H1 (cell line): ENCODE results near the gene TAX1BP3. TPM values are rescaled to one million over a fixed set of nuclear protein-coding genes. Genes with fewer than 3 reads are reported as not detected.

Source experiments
- CTCF ChIA-PET: fragments of 300-600 bp; sonication (Branson Sonifier 250); formaldehyde crosslinking; loops from one replicate; lab custom pipeline; 2021; ENCODE audit not compliant: partially characterized antibody; lab: Charles Lee
- POLR2A ChIA-PET: fragments of 300-600 bp; sonication (Branson Sonifier 250); formaldehyde crosslinking; loops from one replicate; lab custom pipeline; 2021; ENCODE audit warnings: inconsistent platforms; ENCODE audit not compliant: partially characterized antibody; lab: Charles Lee
- DNase-seq, 2 experiments: peaks; one replicate each; pipeline versions ENCODE4 v3.0.0 to v3.0.0-alpha.2; 2010 to 2022; ENCODE audit warnings: low spot score in 2 of 2, low read depth in 1 of 2, mixed read lengths in 1 of 2
- FAIRE-seq: peaks from 2 replicates; lab custom pipeline; 2011; peaks lifted over from hg19 to GRCh38; lab: Jason Lieb, UNC
- H2AFZ ChIP-seq: 2 replicates; pipeline ENCODE4 v1.8.1; 2012; ENCODE audit warnings: low read length, inconsistent platforms
- H2AK5ac ChIP-seq: 2 replicates; pipeline ENCODE4 v1.6.1; 2013; ENCODE audit warnings: low read depth, low read length
- H2BK120ac ChIP-seq: replicated peaks from 2 replicates; pipeline ENCODE3; 2013; ENCODE audit warnings: low read depth, low read length, inconsistent platforms
- H2BK12ac ChIP-seq: 2 replicates; pipeline ENCODE4 v1.6.1; 2013; ENCODE audit warnings: low read depth, low read length
- H2BK15ac ChIP-seq: 2 replicates; pipeline ENCODE4 v1.6.1; 2013; ENCODE audit warnings: low read length
- H2BK20ac ChIP-seq: 2 replicates; pipeline ENCODE4 v1.6.1; 2013; ENCODE audit warnings: low read length
- H2BK5ac ChIP-seq: 2 replicates; pipeline ENCODE4 v1.6.1; 2013; ENCODE audit warnings: low read depth, low read length
- H3K14ac ChIP-seq: 2 replicates; pipeline ENCODE4 v1.6.1; 2013; ENCODE audit warnings: inconsistent platforms; ENCODE audit not compliant: insufficient read length
- H3K18ac ChIP-seq: 2 replicates; pipeline ENCODE4 v1.6.1; 2013; ENCODE audit warnings: low read length; ENCODE audit errors: extremely low read depth
- H3K23ac ChIP-seq: 2 replicates; pipeline ENCODE4 v1.6.1; 2013; ENCODE audit warnings: inconsistent platforms; ENCODE audit not compliant: insufficient read length
- H3K23me2 ChIP-seq: 2 replicates; pipeline ENCODE4 v1.6.1; 2013; ENCODE audit warnings: low read depth, low read length
- H3K27ac ChIP-seq: 2 replicates; pipeline ENCODE4 v1.6.1; 2011; ENCODE audit warnings: low read depth, low read length, inconsistent platforms
- H3K27me3 ChIP-seq, 4 experiments: replicated peaks in 1 of 4; 1 replicate in 1 of 4; 2 replicates in 3 of 4; pipeline versions ENCODE4 v1.6.1 to v1.8.1; 2011 to 2013; ENCODE audit warnings: low read length in 3 of 4, mild to moderate bottlenecking in 3 of 4, inconsistent platforms in 2 of 4, mixed read lengths in 2 of 4, moderate library complexity in 1 of 4; ENCODE audit not compliant: control insufficient read depth in 3 of 4, insufficient read depth in 3 of 4; ENCODE audit errors: extremely low read depth in 1 of 4
- H3K36me3 ChIP-seq, 4 experiments: 2 replicates each; pipeline versions ENCODE4 v1.6.1 to v1.8.1; 2011 to 2013; ENCODE audit warnings: mild to moderate bottlenecking in 4 of 4, low read length in 3 of 4, moderate library complexity in 2 of 4, control low read depth in 1 of 4, inconsistent platforms in 1 of 4; ENCODE audit not compliant: insufficient read depth in 4 of 4, control insufficient read depth in 2 of 4
- H3K4ac ChIP-seq: replicated peaks from 2 replicates; pipeline ENCODE3; 2013; ENCODE audit warnings: low read length, low read depth, mixed read lengths, inconsistent platforms; ENCODE audit not compliant: insufficient read length
- H3K4me1 ChIP-seq, 4 experiments: replicated peaks in 1 of 4; 1 replicate in 1 of 4; 2 replicates in 3 of 4; pipeline versions ENCODE4 v1.6.1 to v1.8.1; 2011 to 2013; ENCODE audit warnings: low read length in 3 of 4, inconsistent platforms in 2 of 4, mixed read lengths in 1 of 4; ENCODE audit not compliant: insufficient read depth in 4 of 4, control insufficient read depth in 3 of 4
- H3K4me2 ChIP-seq, 2 experiments: 2 replicates each; pipeline versions ENCODE4 v1.6.1 to v1.8.1; 2011 to 2013; ENCODE audit warnings: low read depth in 2 of 2, low read length in 2 of 2, control low read depth in 1 of 2, inconsistent platforms in 1 of 2, mild to moderate bottlenecking in 1 of 2; ENCODE audit not compliant: insufficient read depth in 1 of 2
- H3K4me3 ChIP-seq, 4 experiments: fragments of 200-600, 300-600 bp in 1 of 4; sonication (generic), shearing (Covaris generic), sonication (Bioruptor Twin) in 1 of 4; 2 replicates each; pipeline versions ENCODE4 v1.5.1 to v1.8.1; 2011 to 2016; ENCODE audit warnings: low read length in 4 of 4, low read depth in 3 of 4, control low read depth in 2 of 4, inconsistent platforms in 2 of 4, mild to moderate bottlenecking in 2 of 4, mixed read lengths in 1 of 4, moderate library complexity in 1 of 4; ENCODE audit not compliant: insufficient read depth in 2 of 4; ENCODE audit errors: extremely low read depth in 1 of 4
- H3K56ac ChIP-seq: replicated peaks from 2 replicates; pipeline ENCODE3; 2013; ENCODE audit warnings: low read depth, mild to moderate bottlenecking, mixed read lengths, low read length, inconsistent platforms; ENCODE audit not compliant: insufficient read length
- H3K79me1 ChIP-seq: 2 replicates; pipeline ENCODE4 v1.6.1; 2013; ENCODE audit warnings: low read depth, low read length, control low read depth
- H3K79me2 ChIP-seq, 2 experiments: 2 replicates each; pipeline versions ENCODE4 v1.6.1 to v1.8.1; 2012 to 2013; ENCODE audit warnings: low read length in 2 of 2, mild to moderate bottlenecking in 2 of 2, inconsistent platforms in 1 of 2; ENCODE audit not compliant: insufficient read depth in 2 of 2, control insufficient read depth in 1 of 2
- H3K9ac ChIP-seq, 4 experiments: replicated peaks in 1 of 4; 1 replicate in 1 of 4; 2 replicates in 3 of 4; pipeline versions ENCODE4 v1.6.1 to v1.8.1; 2011 to 2013; ENCODE audit warnings: low read depth in 3 of 4, low read length in 3 of 4, control low read depth in 2 of 4, mild to moderate bottlenecking in 2 of 4, moderate library complexity in 2 of 4, inconsistent platforms in 1 of 4; ENCODE audit errors: extremely low read depth in 1 of 4
- H3K9me3 ChIP-seq, 2 experiments: 2 replicates each; pipeline versions ENCODE4 v1.6.1 to v1.8.1; 2012 to 2013; ENCODE audit warnings: mild to moderate bottlenecking in 2 of 2, moderate library complexity in 2 of 2, control low read depth in 1 of 2, inconsistent platforms in 1 of 2, low read depth in 1 of 2, low read length in 1 of 2, mixed read lengths in 1 of 2; ENCODE audit not compliant: insufficient read depth in 2 of 2
- H4K20me1 ChIP-seq, 2 experiments: replicated peaks in 1 of 2; 2 replicates each; pipeline versions ENCODE3 to v1.8.1; 2011 to 2013; ENCODE audit warnings: inconsistent platforms in 2 of 2, low read length in 2 of 2, mild to moderate bottlenecking in 1 of 2; ENCODE audit not compliant: insufficient read depth in 2 of 2, control insufficient read depth in 1 of 2
- H4K5ac ChIP-seq: 2 replicates; pipeline ENCODE4 v1.6.1; 2013; ENCODE audit warnings: low read length, low read depth, mixed read lengths, inconsistent platforms; ENCODE audit not compliant: insufficient read length
- H4K8ac ChIP-seq: 2 replicates; pipeline ENCODE4 v1.8.0; 2013; ENCODE audit warnings: mild to moderate bottlenecking, moderate library complexity, low read length, inconsistent platforms; ENCODE audit not compliant: insufficient read depth; ENCODE audit errors: extremely low read depth
- H4K91ac ChIP-seq: replicated peaks from 2 replicates; pipeline ENCODE3; 2013; ENCODE audit warnings: low read length, mixed read lengths, inconsistent platforms; ENCODE audit not compliant: insufficient read length
- EZH2 ChIP-seq: fragments of 200-600 bp; sonication (generic); IDR thresholded peaks from 2 replicates; pipeline ENCODE4 v1.7.1; 2012; ENCODE audit warnings: low read depth, mild to moderate bottlenecking, moderate library complexity, low read length, inconsistent platforms; ENCODE audit not compliant: severe bottlenecking
- FOSL1 ChIP-seq: IDR thresholded peaks from 2 replicates; pipeline ENCODE4 v1.6.1; 2011; ENCODE audit warnings: mild to moderate bottlenecking, low read depth, low read length, moderate library complexity; ENCODE audit not compliant: insufficient read depth
- KDM5A ChIP-seq: fragments of 200-600 bp; IDR thresholded peaks from 2 replicates; pipeline ENCODE4 v1.7.1; 2012; ENCODE audit warnings: mild to moderate bottlenecking, low read length, inconsistent platforms, mixed read lengths
- POLR2A ChIP-seq, 2 experiments: IDR thresholded peaks; 1 replicate in 1 of 2; 2 replicates in 1 of 2; pipeline ENCODE4 v1.6.1; 2011; ENCODE audit warnings: low read depth in 2 of 2, low read length in 2 of 2, mild to moderate bottlenecking in 2 of 2; ENCODE audit errors: control extremely low read depth in 1 of 2
- SAP30 ChIP-seq: fragments of 300-600 bp; sonication (generic); IDR thresholded peaks from 2 replicates; pipeline ENCODE4 v1.7.1; 2012; ENCODE audit warnings: low read length, moderate library complexity, mild to moderate bottlenecking, inconsistent platforms; ENCODE audit not compliant: insufficient read depth, insufficient replicate concordance
- WGBS, 2 experiments: shearing (Covaris generic) in 1 of 2; methylation state at CpG; one replicate each; pipeline versions ENCODE4 v1.1.6 to v1.1.7; 2013 to 2015; ENCODE audit warnings: low lambda C conversion rate in 2 of 2, mixed read lengths in 2 of 2, inconsistent platforms in 1 of 2, low coverage in 1 of 2, missing lambda C conversion rate in 1 of 2; ENCODE audit not compliant: insufficient replicate concordance in 2 of 2, insufficient coverage in 1 of 2, insufficient read length in 1 of 2; ENCODE audit errors: extremely low coverage in 1 of 2, missing lambda C conversion rate in 1 of 2; 5-methylcytosine and 5-hydroxymethylcytosine counted together
- polyA plus RNA-seq, 7 experiments: library from polyadenylated mRNA; depleted of rRNA in 3 of 7; stranded (reverse) in 5 of 7; unstranded in 2 of 7; fragments of >200 nt in 5 of 7; fragments of 200-250 nt in 2 of 7; gene quantifications; 1 replicate in 5 of 7; 2 replicates in 1 of 7; 4 replicates in 1 of 7; pipeline versions ENCODE4 v1.2.1 to v1.2.3, GENCODE V29; 2011 to 2013; ENCODE audit warnings: missing spikeins in 2 of 7, mixed read lengths in 2 of 7
- total RNA-seq: library from RNA; stranded (reverse); fragmentation: NEBNext Ultra II Directional; extraction: Animal tissue kit (Norgen Biotek cat#: 25700); gene quantifications from 2 replicates; pipeline ENCODE4 v1.2.1, GENCODE V29; 2021
- TF ChIP-seq, protein P1 (sequence below): IDR thresholded peaks from 2 replicates; pipeline ENCODE4 v1.6.1; 2012; ENCODE audit warnings: inconsistent platforms

The TAX1BP3 gene
- total and polyA plus RNA-seq, 2 of the 8 experiments (the other 6 are each of a cell fraction or from before 2014, with no cell fraction given), result 65.3 to 81.8 TPM

DNA sequence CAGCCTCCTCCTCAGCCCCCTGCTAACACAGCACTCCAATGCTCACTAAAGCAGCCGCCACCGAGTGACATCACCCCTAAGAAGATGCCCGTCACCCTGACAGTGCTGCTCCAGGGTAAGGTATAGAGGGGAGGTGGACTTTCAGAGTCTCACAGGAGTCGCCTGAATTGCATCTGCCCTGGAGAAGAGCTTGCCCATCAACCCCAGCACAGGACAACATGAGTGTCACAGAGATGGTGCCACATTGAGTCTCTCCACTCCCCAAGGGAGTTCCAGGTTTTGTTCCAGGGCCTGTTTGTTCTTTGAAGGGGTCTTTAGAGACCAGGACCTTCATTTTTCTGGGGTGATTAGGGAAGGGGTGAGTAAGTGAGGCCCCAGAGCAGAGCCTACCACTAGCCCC lies 29.8 kb upstream of the TAX1BP3 start:
- Histone ChIP-seq H3K4me3 (no peak overlapping the region), H2BK20ac (no peak overlapping the region), H2BK12ac (no peak overlapping the region), H2BK15ac (no peak overlapping the region), H2AK5ac (no peak overlapping the region), H2BK120ac (no peak overlapping the region), H3K14ac (no peak overlapping the region), H3K27ac (no peak overlapping the region), H3K23me2 (peaks cover 9% of the 10 kb centered on the region; the same call in 1 of the 2 replicates), H2BK5ac (no peak overlapping the region), H4K5ac (no peak overlapping the region), H3K79me2 (no peaks in the 10 kb centered on the region), H3K9ac (no peak overlapping the region), H4K8ac (no peak overlapping the region; the same call in 1 of the 2 replicates), H4K91ac (no peak overlapping the region), H3K36me3 (no peaks in the 10 kb centered on the region; a peak in 1 of 8 replicates), H3K56ac (no peak overlapping the region), H3K4me2 (no peak overlapping the region), H3K18ac (no peak overlapping the region), H3K4me1 (peaks cover 0 to 14% (median 8%) of the 10 kb centered on the region in 4 experiments; a peak in 5 of 7 replicates), H3K27me3 (peaks cover 0 to 22% (median 13%) of the 10 kb centered on the region in 4 experiments; a peak in 6 of 7 replicates), H3K9me3 (peaks cover 0 to 4% of the 10 kb centered on the region in 2 experiments; a peak in 1 of 4 replicates), H3K79me1 (no peaks in the 10 kb centered on the region), H3K23ac (no peak overlapping the region), H3K4ac (no peak overlapping the region), H4K20me1 (peaks cover 0 to 5% of the 10 kb centered on the region in 2 experiments), H2AFZ (no peak overlapping the region)
- FAIRE-seq (no peak), DNase-seq (no peak)
- TF ChIP-seq FOSL1 (no peak), POLR2A (IDR thresholded peaks at IDR 0.05; ENCODE audit: control extremely low read depth in 1 of 2, low read depth in 2 of 2, low read length in 2 of 2) (no peak), KDM5A (no peak), EZH2 (no peak), SAP30 (no peak)
- TF ChIP-seq, protein P1, sequence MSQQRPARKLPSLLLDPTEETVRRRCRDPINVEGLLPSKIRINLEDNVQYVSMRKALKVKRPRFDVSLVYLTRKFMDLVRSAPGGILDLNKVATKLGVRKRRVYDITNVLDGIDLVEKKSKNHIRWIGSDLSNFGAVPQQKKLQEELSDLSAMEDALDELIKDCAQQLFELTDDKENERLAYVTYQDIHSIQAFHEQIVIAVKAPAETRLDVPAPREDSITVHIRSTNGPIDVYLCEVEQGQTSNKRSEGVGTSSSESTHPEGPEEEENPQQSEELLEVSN, result no peak
- 84% methylated on average over 4 of the region's 4 CpGs; no CpG with 5 or more reads in 1 of the 2 experiments for WGBS, 2 experiments
- CTCF ChIA-PET, result interaction anchor here (3.0 kb wide), 1 partner anchor 15 kb away, joined by 14 read pairs; no protein-coding TSS in a partner anchor
- POLR2A ChIA-PET, result interaction anchor here (0.8 to 1.4 kb wide), 4 partner anchors 25 to 1012 kb away, joined by 3 to 5 read pairs (median 3); partner anchors contain the start of genes CTNS, HASPIN and SHPK
